Vagina (tissue), 2 donors: ENCODE measurements around the gene KRT6A.

Experiments
- CTCF ChIP-seq, 3 experiments: fragments of 450-650 bp in 2 of 3; fragments of 200-600 bp in 1 of 3; sonication (generic) in 1 of 3; IDR thresholded peaks; one replicate each; pipeline ENCODE4 v1.5.1; 2017 to 2019; ENCODE audit warnings: antibody characterized with exemption in 3 of 3, mild to moderate bottlenecking in 2 of 3, moderate library complexity in 2 of 3
- POLR2A ChIP-seq, 2 donors: fragments of 450-650 bp; IDR thresholded peaks; one replicate each; pipeline ENCODE4 v1.6.1; 2017; ENCODE audit warnings: antibody characterized with exemption in 2 of 2, mild to moderate bottlenecking in 2 of 2, moderate library complexity in 2 of 2
- POLR2AphosphoS5 ChIP-seq, 2 donors: sonication (generic); formaldehyde crosslinking; IDR thresholded peaks; one replicate each; pipeline ENCODE4 v1.9.0; 2017; ENCODE audit warnings: antibody characterized with exemption in 2 of 2, mild to moderate bottlenecking in 2 of 2, low read depth in 1 of 2; ENCODE audit not compliant: insufficient read depth in 1 of 2

DNA sequence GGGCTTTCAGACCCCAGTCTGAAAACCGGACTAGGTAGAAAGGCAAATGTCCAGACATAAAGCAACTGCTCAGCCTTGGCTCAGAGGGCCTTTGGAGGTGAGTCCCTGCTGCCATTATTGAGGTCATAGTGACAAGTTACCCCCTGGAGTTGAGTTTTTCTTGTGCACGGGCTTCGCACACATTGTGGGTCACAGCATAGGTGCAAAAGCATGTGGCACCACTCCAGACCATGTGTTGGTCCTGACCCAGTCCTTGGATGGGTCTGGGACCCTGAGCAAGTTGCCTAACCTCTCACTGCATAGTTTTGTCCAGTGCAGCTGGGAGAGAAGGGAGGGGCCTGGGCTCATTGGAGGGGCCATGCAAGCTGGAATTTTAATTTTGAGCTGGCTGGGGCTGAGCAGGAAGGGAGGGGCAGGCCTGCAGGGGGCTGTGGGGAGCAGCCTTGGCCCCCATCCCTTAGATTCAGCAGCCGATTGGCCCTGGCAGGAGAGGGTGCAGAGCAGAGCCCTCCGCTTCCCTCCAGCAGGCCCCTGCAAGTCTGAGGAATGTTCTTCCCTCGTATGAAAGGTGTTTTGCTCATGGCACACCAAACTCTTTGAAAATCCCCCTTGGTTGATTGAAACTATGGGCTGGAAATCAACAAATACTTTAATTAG lies 31.3 kb upstream of the KRT6A start:
- TF ChIP-seq POLR2AphosphoS5 (IDR thresholded peaks at IDR 0.05; ENCODE audit: insufficient read depth in 1 of 2, low read depth in 1 of 2) (no peak), POLR2A (IDR thresholded peaks at IDR 0.05) (no peak), CTCF (IDR thresholded peaks at IDR 0.05) (no peak)
